Smooth muscle cell (in vitro differentiated cells): ENCODE measurements around the gene ENPP1. TPM values are rescaled to one million over a fixed set of nuclear protein-coding genes. Genes with fewer than 3 reads are reported as not detected.

Experiments used
- DNase-seq: peaks from one replicate; lab custom pipeline; 2025; ENCODE audit not compliant: unreplicated experiment; lab: John Stamatoyannopoulos, UW
- H2AFZ ChIP-seq: fragments of 200-600 bp; sonication (generic); 2 replicates; pipeline ENCODE4 v1.6.0; 2016; ENCODE audit warnings: antibody characterized with exemption, low read depth, mild to moderate bottlenecking
- H3F3A ChIP-seq: fragments of 200-600 bp; sonication (generic); 2 replicates; pipeline ENCODE4 v1.6.0; 2017; ENCODE audit warnings: antibody characterized with exemption, low read depth
- H3K27ac ChIP-seq: fragments of 200-600 bp; sonication (generic); 2 replicates; pipeline ENCODE4 v1.5.1; 2016; ENCODE audit warnings: low read depth, mild to moderate bottlenecking
- H3K27me3 ChIP-seq: fragments of 200-600 bp; sonication (generic); 2 replicates; pipeline ENCODE4 v1.6.1; 2016; ENCODE audit warnings: low read depth, mild to moderate bottlenecking
- H3K36me3 ChIP-seq: fragments of 200-600 bp; sonication (generic); 2 replicates; pipeline ENCODE4 v1.5.1; 2016; ENCODE audit warnings: low read depth
- H3K4me1 ChIP-seq: fragments of 200-600 bp; sonication (generic); 2 replicates; pipeline ENCODE4 v1.5.1; 2016; ENCODE audit warnings: low read depth
- H3K4me2 ChIP-seq: fragments of 200-600 bp; sonication (generic); 2 replicates; pipeline ENCODE4 v1.6.0; 2016; ENCODE audit warnings: mild to moderate bottlenecking
- H3K4me3 ChIP-seq: fragments of 200-600 bp; sonication (generic); 2 replicates; pipeline ENCODE4 v1.5.1; 2016; ENCODE audit warnings: mild to moderate bottlenecking
- H3K79me2 ChIP-seq: fragments of 200-600 bp; sonication (generic); 2 replicates; pipeline ENCODE4 v1.6.0; 2016; ENCODE audit warnings: low read depth, mild to moderate bottlenecking
- H3K9ac ChIP-seq: fragments of 200-600 bp; sonication (generic); 2 replicates; pipeline ENCODE4 v1.6.0; 2016; ENCODE audit warnings: low read depth
- H3K9me3 ChIP-seq: fragments of 200-600 bp; sonication (generic); replicated peaks from 2 replicates; pipeline ENCODE4 v1.5.1; 2016; ENCODE audit warnings: low read depth
- H4K20me1 ChIP-seq: fragments of 200-600 bp; sonication (generic); 2 replicates; pipeline ENCODE4 v1.6.0; 2016; ENCODE audit warnings: low read depth
- WGBS: methylation state at CpG from one replicate; pipeline ENCODE4 v1.1.7; 2016; ENCODE audit warnings: low lambda C conversion rate; 5-methylcytosine and 5-hydroxymethylcytosine counted together
- polyA plus RNA-seq: library from polyadenylated mRNA; unstranded; fragments of >200 nt; fragmentation: Nextera tagmentation; extraction: Ambion mirVana; gene quantifications from 2 replicates; pipeline ENCODE4 v1.2.1, GENCODE V29; 2016
- total RNA-seq: library from RNA; depleted of rRNA; stranded (reverse); fragments of >200 nt; gene quantifications from 2 replicates; pipeline ENCODE4 v1.2.3, GENCODE V29; 2014
- TF ChIP-seq, protein P1 (sequence below): fragments of 200-600 bp; sonication (generic); IDR thresholded peaks from 2 replicates; pipeline ENCODE4 v1.5.1; 2017; ENCODE audit warnings: borderline replicate concordance, mild to moderate bottlenecking, antibody characterized with exemption; ENCODE audit not compliant: insufficient read depth, poor library complexity, severe bottlenecking

Gene ENPP1
- total and polyA plus RNA-seq, 2 experiments from 2014 or later: 329 to 433 TPM

DNA sequence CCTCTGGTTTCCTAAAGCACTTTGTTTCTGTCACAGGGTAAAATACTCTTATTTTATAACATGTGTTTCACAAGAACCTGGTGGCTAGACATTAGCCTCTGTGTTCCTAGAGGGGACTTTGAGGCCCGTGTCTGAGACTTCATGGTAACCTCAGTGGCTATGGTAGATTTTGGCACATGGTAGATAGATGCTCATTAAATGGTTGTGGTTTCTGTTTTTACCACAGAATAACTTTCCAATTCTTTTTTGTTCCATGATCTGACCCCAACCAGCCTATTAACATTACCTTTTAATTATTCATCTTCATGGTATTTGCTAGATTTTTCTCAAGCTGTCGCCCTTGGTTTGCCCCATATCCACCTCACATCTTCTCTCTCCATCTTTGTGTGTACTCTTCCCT, 109.0 kb downstream of the ENPP1 start:
- H4K20me1 ChIP-seq: no peaks in the 10 kb centered on the region
- no peaks in the 10 kb centered on the region for H3K36me3 ChIP-seq
- no peak overlapping the region for H2AFZ ChIP-seq
- H3K9me3 ChIP-seq: no peaks in the 10 kb centered on the region
- no peaks in the 10 kb centered on the region for H3K79me2 ChIP-seq
- H3K4me1 ChIP-seq: no peaks in the 10 kb centered on the region
- WGBS: 91% methylated on average over 2 of the region's 2 CpGs
- DNase-seq: no peak
- H3K4me2 ChIP-seq: no peak overlapping the region
- TF ChIP-seq, protein P1, sequence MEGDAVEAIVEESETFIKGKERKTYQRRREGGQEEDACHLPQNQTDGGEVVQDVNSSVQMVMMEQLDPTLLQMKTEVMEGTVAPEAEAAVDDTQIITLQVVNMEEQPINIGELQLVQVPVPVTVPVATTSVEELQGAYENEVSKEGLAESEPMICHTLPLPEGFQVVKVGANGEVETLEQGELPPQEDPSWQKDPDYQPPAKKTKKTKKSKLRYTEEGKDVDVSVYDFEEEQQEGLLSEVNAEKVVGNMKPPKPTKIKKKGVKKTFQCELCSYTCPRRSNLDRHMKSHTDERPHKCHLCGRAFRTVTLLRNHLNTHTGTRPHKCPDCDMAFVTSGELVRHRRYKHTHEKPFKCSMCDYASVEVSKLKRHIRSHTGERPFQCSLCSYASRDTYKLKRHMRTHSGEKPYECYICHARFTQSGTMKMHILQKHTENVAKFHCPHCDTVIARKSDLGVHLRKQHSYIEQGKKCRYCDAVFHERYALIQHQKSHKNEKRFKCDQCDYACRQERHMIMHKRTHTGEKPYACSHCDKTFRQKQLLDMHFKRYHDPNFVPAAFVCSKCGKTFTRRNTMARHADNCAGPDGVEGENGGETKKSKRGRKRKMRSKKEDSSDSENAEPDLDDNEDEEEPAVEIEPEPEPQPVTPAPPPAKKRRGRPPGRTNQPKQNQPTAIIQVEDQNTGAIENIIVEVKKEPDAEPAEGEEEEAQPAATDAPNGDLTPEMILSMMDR: no peak
- H3K4me3 ChIP-seq: no peak overlapping the region
- H3K27me3 ChIP-seq: no peaks in the 10 kb centered on the region
- no peak overlapping the region for H3K27ac ChIP-seq
- H3F3A ChIP-seq: no peaks in the 10 kb centered on the region
- H3K9ac ChIP-seq: no peak overlapping the region

DNA sequence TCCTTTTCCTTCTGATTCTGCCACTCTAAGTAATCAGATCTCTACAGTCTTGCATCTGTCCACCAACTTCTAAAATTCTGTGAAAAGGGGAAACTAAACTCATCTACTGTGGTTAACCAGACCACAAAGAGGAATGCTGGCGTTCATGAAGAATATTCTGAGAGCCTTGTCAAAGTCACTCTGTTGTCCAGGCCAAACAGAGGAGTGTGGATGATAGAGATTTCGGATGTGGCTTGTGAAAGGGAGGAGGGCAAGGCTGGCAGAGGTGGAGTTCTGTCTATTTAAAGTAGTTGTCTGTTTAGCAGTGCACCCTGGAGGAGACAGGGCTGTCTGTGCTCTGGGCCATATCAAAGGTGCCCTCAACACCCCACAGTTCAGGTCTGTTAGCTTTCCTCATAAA, 109.5 kb downstream of the ENPP1 start:
- Histone ChIP-seq H3K27ac (no peak overlapping the region), H3K36me3 (no peaks in the 10 kb centered on the region), H3K27me3 (no peaks in the 10 kb centered on the region), H3K4me1 (no peaks in the 10 kb centered on the region), H3K9me3 (no peaks in the 10 kb centered on the region), H3F3A (no peaks in the 10 kb centered on the region), H3K4me2 (no peak overlapping the region), H3K4me3 (no peak overlapping the region), H3K79me2 (no peaks in the 10 kb centered on the region), H3K9ac (no peak overlapping the region), H2AFZ (no peak overlapping the region), H4K20me1 (no peaks in the 10 kb centered on the region)
- TF ChIP-seq, protein P1: no peak
- 64% methylated on average over 2 of the region's 2 CpGs for WGBS
- DNase-seq: no peak

DNA sequence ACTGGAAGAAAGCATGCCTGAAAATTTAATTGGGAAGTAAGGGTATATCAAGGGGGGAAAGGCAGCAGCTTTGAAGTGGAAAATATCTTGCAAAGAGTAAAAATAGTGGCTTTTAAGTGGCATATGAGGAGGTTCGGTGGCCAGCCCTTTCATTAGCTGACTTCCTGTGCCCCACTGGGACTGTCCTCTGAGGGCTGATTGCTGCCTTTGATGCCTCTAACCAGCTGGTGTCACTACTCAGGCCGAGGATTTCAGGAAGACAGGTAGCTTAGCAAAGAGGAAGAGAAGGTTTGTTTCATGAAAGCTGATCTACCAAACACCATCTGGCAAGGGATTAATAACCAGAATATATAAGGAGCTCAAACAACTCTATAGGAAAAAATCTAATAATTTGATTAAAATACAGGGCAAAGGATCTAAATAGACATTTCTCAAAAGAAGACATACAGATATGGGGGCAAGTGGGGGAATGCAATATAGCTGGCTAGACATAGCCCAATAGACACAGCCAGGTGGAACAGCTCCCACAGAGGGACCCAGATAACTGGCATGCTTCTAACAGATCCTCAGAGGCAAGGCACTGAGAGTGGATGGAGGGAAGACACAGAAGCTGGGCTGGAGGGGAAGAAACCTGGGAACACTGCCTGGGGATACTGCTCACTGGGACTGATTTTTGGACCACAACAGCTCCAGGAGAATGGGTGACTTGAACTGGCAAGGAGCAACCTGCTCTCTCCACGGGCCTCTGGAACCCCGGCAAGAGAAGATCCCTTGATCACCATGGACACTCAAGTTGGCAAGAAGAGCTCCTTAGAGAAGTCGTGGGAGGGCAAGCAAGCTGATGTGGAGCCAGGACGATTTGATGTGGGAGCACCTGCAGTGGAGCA, 110.2 kb downstream of the ENPP1 start:
- Histone ChIP-seq H3K4me2 (no peak overlapping the region), H3K9me3 (no peaks in the 10 kb centered on the region), H3K9ac (no peak overlapping the region), H4K20me1 (no peaks in the 10 kb centered on the region), H3K27me3 (no peaks in the 10 kb centered on the region), H3F3A (no peaks in the 10 kb centered on the region), H3K79me2 (no peaks in the 10 kb centered on the region), H2AFZ (no peak overlapping the region), H3K27ac (no peak overlapping the region), H3K4me3 (no peak overlapping the region), H3K4me1 (no peaks in the 10 kb centered on the region), H3K36me3 (no peaks in the 10 kb centered on the region)
- DNase-seq: no peak
- TF ChIP-seq, protein P1: no peak
- 88% methylated on average over 6 of the region's 6 CpGs for WGBS
